NCI-H748 treated with DMSO at 0.1 percent for 48 hours (cell line): ENCODE data around the gene RPL31.

Source experiments
- DNase-seq: peaks from one replicate; lab custom pipeline; 2025; lab: John Stamatoyannopoulos, UW

The RPL31 gene

GRCh38 chr2:100975521-100975785, 26.6 kb upstream of the RPL31 start:
- DNase-seq = no peak

GRCh38 chr2:100976061-100976460, 26.0 kb upstream of the RPL31 start:
- DNase-seq = no peak

- no peak for DNase-seq
Measured at GRCh38 chr2:100976645-100977391, 25.3 kb upstream of the RPL31 start.

- DNase-seq = no peak
Measured at GRCh38 chr2:100977511-100977910, 24.6 kb upstream of the RPL31 start.

- no peak for DNase-seq
Measured at GRCh38 chr2:100978582-100979191, 23.4 kb upstream of the RPL31 start.

GRCh38 chr2:100980046-100980445, 22.0 kb upstream of the RPL31 start:
- DNase-seq = no peak

GRCh38 chr2:100981011-100981410, 21.1 kb upstream of the RPL31 start:
- DNase-seq = no peak

GRCh38 chr2:100982431-100982861, 19.6 kb upstream of the RPL31 start:
- DNase-seq = no peak

GRCh38 chr2:100983201-100983600, 18.9 kb upstream of the RPL31 start:
- DNase-seq = no peak

- DNase-seq = no peak
Measured at GRCh38 chr2:100983684-100984310, 18.3 kb upstream of the RPL31 start.

- DNase-seq = no peak
Measured at GRCh38 chr2:100984892-100985307, 17.2 kb upstream of the RPL31 start.

GRCh38 chr2:100986157-100986556, 15.9 kb upstream of the RPL31 start:
- no peak for DNase-seq

GRCh38 chr2:100987536-100987935, 14.6 kb upstream of the RPL31 start:
- DNase-seq = no peak

- no peak for DNase-seq
Measured at GRCh38 chr2:100987974-100988373, 14.1 kb upstream of the RPL31 start.

- DNase-seq = no peak
Measured at GRCh38 chr2:100988630-100989417, 13.3 kb upstream of the RPL31 start.

GRCh38 chr2:100989666-100990065, 12.4 kb upstream of the RPL31 start:
- no peak for DNase-seq

GRCh38 chr2:100990166-100990565, 11.9 kb upstream of the RPL31 start:
- DNase-seq = no peak

- no peak for DNase-seq
Measured at GRCh38 chr2:100990650-100991403, 11.3 kb upstream of the RPL31 start.

GRCh38 chr2:100991404-100991773, 10.7 kb upstream of the RPL31 start:
- DNase-seq = no peak

GRCh38 chr2:100992262-100992661, 9.8 kb upstream of the RPL31 start:
- no peak for DNase-seq

GRCh38 chr2:100993294-100993693, 8.8 kb upstream of the RPL31 start:
- DNase-seq = no peak
